ENCODE results near the gene CNGA2. TPM values are rescaled to one million over a fixed set of nuclear protein-coding genes. Genes with fewer than 3 reads are reported as not detected.

The CNGA2 gene
- total RNA-seq, 4 donors from 2014 or later: not detected

GRCh38 chrX:151750511-151750910 is 16.0 kb downstream of the CNGA2 start:
- Histone ChIP-seq H3K4me1 (peaks cover 6% of the 10 kb centered on the region), H3K27me3 (no peaks in the 10 kb centered on the region), H3K36me3 (no peaks in the 10 kb centered on the region), H3K9me3 (no peaks in the 10 kb centered on the region), H3K4me3 (no peak overlapping the region), H3K27ac (no peak overlapping the region)
- DNase-seq (ENCODE audit: low spot score in 2 of 2): no peak
- 89% methylated on average over 5 of the region's 5 CpGs for WGBS
- TF ChIP-seq CTCF (IDR thresholded peaks at IDR 0.05): no peak
- no peak for TF ChIP-seq POLR2AphosphoS5 (IDR thresholded peaks at IDR 0.05)
- no peak for TF ChIP-seq POLR2A (IDR thresholded peaks at IDR 0.05)
- no peak for TF ChIP-seq EP300 (IDR thresholded peaks at IDR 0.05)

- no peak overlapping the region for H3K27ac ChIP-seq
- no peak for DNase-seq (ENCODE audit: low spot score in 2 of 2)
Observed at GRCh38 chrX:151752847-151753246, 18.3 kb downstream of the CNGA2 start.

GRCh38 chrX:151753313-151754046 is 18.9 kb downstream of the CNGA2 start:
- H3K27ac ChIP-seq: no peak overlapping the region
- peak in 1 of 2 donors; percentile 67 for DNase-seq (ENCODE audit: low spot score in 2 of 2)
- WGBS: 24% methylated on average over 18 of the region's 22 CpGs
- TF ChIP-seq CTCF (IDR thresholded peaks at IDR 0.05) (peak; percentile 30 to 72), EP300 (IDR thresholded peaks at IDR 0.05) (no peak)
- no peak overlapping the region for H3K4me3 ChIP-seq
- H3K9me3 ChIP-seq: no peaks in the 10 kb centered on the region
- H3K36me3 ChIP-seq: no peaks in the 10 kb centered on the region
- H3K4me1 ChIP-seq: peaks cover 6% of the 10 kb centered on the region
- H3K27me3 ChIP-seq: no peaks in the 10 kb centered on the region

More at GRCh38 chrX:151752847-151753246, 18.3 kb downstream of the CNGA2 start:
- H3K9me3 ChIP-seq: no peaks in the 10 kb centered on the region
- H3K4me1 ChIP-seq: peaks cover 6% of the 10 kb centered on the region
- no peaks in the 10 kb centered on the region for H3K36me3 ChIP-seq
- H3K4me3 ChIP-seq: no peak overlapping the region
- no peak for TF ChIP-seq CTCF (IDR thresholded peaks at IDR 0.05)
- no peak for TF ChIP-seq POLR2A (IDR thresholded peaks at IDR 0.05)
- no peak for TF ChIP-seq POLR2AphosphoS5 (IDR thresholded peaks at IDR 0.05)
- no peaks in the 10 kb centered on the region for H3K27me3 ChIP-seq
- 42% methylated on average over 5 of the region's 5 CpGs for WGBS

GRCh38 chrX:151754047-151754429 is 19.5 kb downstream of the CNGA2 start:
- Histone ChIP-seq H3K4me3 (no peak overlapping the region), H3K9me3 (no peaks in the 10 kb centered on the region), H3K27me3 (no peaks in the 10 kb centered on the region), H3K36me3 (no peaks in the 10 kb centered on the region), H3K27ac (no peak overlapping the region), H3K4me1 (peaks cover 6% of the 10 kb centered on the region)
- WGBS: 47% methylated on average over 6 of the region's 6 CpGs
- no peak for DNase-seq (ENCODE audit: low spot score in 2 of 2)
- no peak for TF ChIP-seq POLR2AphosphoS5 (IDR thresholded peaks at IDR 0.05)
- TF ChIP-seq EP300 (IDR thresholded peaks at IDR 0.05): no peak
- no peak for TF ChIP-seq POLR2A (IDR thresholded peaks at IDR 0.05)
- TF ChIP-seq CTCF (IDR thresholded peaks at IDR 0.05): no peak

- no peak for DNase-seq (ENCODE audit: low spot score in 2 of 2)
- no peak overlapping the region for H3K4me3 ChIP-seq
- H3K36me3 ChIP-seq: no peaks in the 10 kb centered on the region
- H3K9me3 ChIP-seq: no peaks in the 10 kb centered on the region
- no peaks in the 10 kb centered on the region for H3K27me3 ChIP-seq
- peaks cover 6% of the 10 kb centered on the region for H3K4me1 ChIP-seq
- TF ChIP-seq CTCF (IDR thresholded peaks at IDR 0.05) (no peak), POLR2AphosphoS5 (IDR thresholded peaks at IDR 0.05) (no peak), POLR2A (IDR thresholded peaks at IDR 0.05) (no peak), EP300 (IDR thresholded peaks at IDR 0.05) (no peak)
- 66% methylated on average over 11 of the region's 11 CpGs for WGBS
- H3K27ac ChIP-seq: no peak overlapping the region
Observed at GRCh38 chrX:151754641-151755215, 20.2 kb downstream of the CNGA2 start.
